ENCODE results near the gene FABP3. TPM values are rescaled to one million over a fixed set of nuclear protein-coding genes. Genes with fewer than 3 reads are reported as not detected.

FABP3 gene
- total RNA-seq (ENCODE audit: low replicate concordance): 44.2 and 60.6 TPM in 2 replicates

DNA sequence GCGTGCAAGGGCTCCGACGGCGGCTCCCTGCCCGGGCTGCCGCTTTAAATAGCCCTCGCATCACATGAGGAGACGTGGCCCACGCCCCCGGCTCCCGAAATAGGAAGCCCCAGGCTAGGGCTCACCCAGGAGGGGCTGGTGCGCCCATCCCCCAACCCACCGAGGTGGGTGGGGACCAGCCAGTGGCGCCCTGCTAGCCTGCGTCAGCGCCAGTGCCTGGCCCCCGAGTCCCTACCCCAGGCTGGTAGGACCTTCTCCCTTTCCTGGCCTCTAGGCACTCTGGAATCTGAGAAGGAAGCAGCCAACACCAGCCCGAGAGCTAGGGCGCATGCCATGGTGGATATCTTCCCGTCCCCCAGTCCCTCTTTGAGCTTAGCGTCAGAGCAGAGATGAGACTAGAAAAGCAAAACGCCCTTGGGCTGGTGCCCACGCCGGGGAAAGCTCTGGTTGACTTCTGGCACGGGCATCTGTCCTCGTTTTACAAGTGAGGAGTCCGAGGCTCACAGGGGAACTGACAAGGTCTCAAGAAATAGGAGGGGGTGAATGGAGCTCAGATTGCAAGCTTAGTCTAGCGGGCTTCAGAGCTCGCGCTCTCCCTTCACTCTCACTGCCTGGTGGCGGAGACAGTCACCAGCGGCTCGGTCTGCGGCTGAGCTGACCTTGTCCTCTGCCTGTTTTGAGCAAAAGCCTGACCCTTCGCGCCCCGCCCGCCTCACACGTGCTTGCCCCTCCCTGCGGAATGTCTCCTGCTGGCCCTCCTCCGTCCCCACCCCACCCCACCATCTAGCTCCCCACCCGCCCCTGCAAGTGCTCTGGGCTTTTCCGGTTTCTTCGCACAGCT lies at the start of gene FABP3:
FABP3 (minus strand) TSS at position 21 of the 841 bp plus-strand sequence. CDS start 62 bp downstream, outside the sequence.
- H3K4me3 ChIP-seq (ENCODE audit: low read depth, low read length): peak within 1 kb of the TSS; percentile 63
- TF ChIP-seq, protein P1, sequence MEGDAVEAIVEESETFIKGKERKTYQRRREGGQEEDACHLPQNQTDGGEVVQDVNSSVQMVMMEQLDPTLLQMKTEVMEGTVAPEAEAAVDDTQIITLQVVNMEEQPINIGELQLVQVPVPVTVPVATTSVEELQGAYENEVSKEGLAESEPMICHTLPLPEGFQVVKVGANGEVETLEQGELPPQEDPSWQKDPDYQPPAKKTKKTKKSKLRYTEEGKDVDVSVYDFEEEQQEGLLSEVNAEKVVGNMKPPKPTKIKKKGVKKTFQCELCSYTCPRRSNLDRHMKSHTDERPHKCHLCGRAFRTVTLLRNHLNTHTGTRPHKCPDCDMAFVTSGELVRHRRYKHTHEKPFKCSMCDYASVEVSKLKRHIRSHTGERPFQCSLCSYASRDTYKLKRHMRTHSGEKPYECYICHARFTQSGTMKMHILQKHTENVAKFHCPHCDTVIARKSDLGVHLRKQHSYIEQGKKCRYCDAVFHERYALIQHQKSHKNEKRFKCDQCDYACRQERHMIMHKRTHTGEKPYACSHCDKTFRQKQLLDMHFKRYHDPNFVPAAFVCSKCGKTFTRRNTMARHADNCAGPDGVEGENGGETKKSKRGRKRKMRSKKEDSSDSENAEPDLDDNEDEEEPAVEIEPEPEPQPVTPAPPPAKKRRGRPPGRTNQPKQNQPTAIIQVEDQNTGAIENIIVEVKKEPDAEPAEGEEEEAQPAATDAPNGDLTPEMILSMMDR (IDR thresholded peaks at IDR 0.05; ENCODE audit: insufficient read depth, low read length): no peak
- peak; percentile 70 for DNase-seq (ENCODE audit: low read depth)

GRCh38 chr1:31421371-31422040 lies 48.6 kb upstream of the FABP3 start:
- TF ChIP-seq, protein P1 (IDR thresholded peaks at IDR 0.05; ENCODE audit: insufficient read depth, low read length): peak; percentile 46
- DNase-seq (ENCODE audit: low read depth): no peak
- H3K4me3 ChIP-seq (ENCODE audit: low read depth, low read length): no peak overlapping the region

DNA sequence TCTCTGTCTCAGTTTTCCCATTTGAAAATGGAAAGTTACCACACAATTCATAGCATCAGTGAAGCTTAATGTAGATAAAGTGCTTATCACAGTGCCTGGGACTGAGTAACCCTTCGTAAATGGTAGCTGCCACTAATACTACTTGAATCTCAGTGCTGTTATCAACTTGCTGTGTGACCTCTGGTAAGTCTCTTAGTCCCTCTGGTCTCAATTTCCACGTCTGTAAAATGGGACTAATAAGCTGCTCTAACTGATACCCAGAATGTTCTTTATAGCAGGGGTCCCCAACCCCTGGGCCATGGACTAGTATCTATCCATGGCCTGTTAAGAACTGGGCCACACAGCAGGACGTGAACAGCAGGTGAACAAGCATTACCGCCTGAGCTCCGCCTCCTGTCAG lies 47.8 kb upstream of the FABP3 start:
- no peak overlapping the region for H3K4me3 ChIP-seq (ENCODE audit: low read depth, low read length)
- no peak for DNase-seq (ENCODE audit: low read depth)

GRCh38 chr1:31418626-31419323 lies 45.9 kb upstream of the FABP3 start:
- no peak for DNase-seq (ENCODE audit: low read depth)
- no peak overlapping the region for H3K4me3 ChIP-seq (ENCODE audit: low read depth, low read length)
- TF ChIP-seq, protein P1 (IDR thresholded peaks at IDR 0.05; ENCODE audit: insufficient read depth, low read length): no peak

More for the DNA sequence above, 47.8 kb upstream of the FABP3 start:
- TF ChIP-seq, protein P1 (IDR thresholded peaks at IDR 0.05; ENCODE audit: insufficient read depth, low read length): no peak

DNA sequence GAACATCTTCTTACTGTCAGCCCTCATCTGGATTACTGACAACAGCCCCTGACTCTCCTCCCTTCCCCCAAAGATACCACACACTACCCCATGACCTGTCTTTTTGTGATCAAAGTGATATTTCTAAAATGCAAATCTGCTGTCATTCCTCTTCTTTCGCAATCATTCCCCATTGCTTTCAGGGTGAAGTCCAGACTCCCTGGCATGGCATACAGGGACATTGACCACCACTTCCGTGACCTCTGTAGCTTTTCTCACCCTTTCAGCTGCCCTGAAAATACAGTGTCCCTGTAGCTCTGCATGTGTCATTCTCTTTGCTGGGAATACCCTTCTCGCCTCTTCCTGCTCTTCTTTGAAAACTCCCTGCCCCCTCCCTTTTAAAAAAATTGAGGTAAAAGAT lies 44.3 kb upstream of the FABP3 start:
- no peak for DNase-seq (ENCODE audit: low read depth)
- no peak overlapping the region for H3K4me3 ChIP-seq (ENCODE audit: low read depth, low read length)
- TF ChIP-seq, protein P1 (IDR thresholded peaks at IDR 0.05; ENCODE audit: insufficient read depth, low read length): no peak

DNA sequence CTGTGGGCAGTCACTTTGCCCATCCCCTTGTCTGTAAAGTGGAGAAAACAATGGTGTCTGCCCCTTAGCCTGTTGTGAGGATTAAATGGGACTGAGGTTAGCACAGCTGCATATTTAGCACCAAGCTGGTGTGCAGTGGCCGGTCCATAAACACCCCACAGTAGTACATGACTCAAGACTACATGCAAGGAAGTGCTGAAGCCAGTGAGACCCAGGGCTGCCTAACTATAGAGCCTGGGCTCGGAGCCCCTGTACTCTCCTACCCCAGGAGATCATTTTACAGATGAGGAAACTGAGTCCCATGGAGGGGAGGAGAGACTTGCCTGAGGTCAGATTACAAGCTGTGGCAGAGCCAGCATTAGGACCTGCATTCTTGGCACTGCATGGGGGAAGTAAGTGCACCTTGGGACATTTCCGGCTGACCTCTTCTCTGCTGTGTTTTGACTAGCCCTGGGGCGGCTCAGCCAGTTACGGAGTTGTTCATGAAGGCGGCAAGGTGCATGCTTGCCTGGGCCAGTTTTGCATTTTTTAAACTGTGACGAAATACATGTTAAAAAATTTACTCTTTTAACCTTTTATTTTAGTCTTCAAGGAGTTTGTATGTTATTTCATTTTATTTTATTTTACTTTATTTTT lies 43.3 kb upstream of the FABP3 start:
- DNase-seq (ENCODE audit: low read depth): no peak
- TF ChIP-seq, protein P1 (IDR thresholded peaks at IDR 0.05; ENCODE audit: insufficient read depth, low read length): no peak
- no peak overlapping the region for H3K4me3 ChIP-seq (ENCODE audit: low read depth, low read length)

All from fibroblast of the aortic adventitia (primary cell).